NCI-H2081 (cell line): ENCODE measurements around the gene CR1.
"Not testable (repeated sequence)": the region's sequence is repeated elsewhere in the genome, so short reads cannot be mapped to it uniquely, and the experiment has no call there.

Source experiments
- DNase-seq, 2 experiments: peaks; one replicate each; lab custom pipeline; 2025; lab: John Stamatoyannopoulos, UW

CR1 gene

GRCh38 chr1:207644166-207644851 lies 148.4 kb downstream of the CR1 start:
- DNase-seq = no peak

GRCh38 chr1:207644852-207645634 lies 149.1 kb downstream of the CR1 start, which contains the start of gene CR1L:
Gene CR1L (plus strand): TSS chr1:207645133. CDS start chr1:207645234, 101 bp downstream.
- DNase-seq = peak; percentile 77 to 88

- no peak for DNase-seq
Measured at GRCh38 chr1:207645635-207646081, 149.7 kb downstream of the CR1 start.

- no peak for DNase-seq
Measured at GRCh38 chr1:207646171-207646570, 150.2 kb downstream of the CR1 start.

DNA sequence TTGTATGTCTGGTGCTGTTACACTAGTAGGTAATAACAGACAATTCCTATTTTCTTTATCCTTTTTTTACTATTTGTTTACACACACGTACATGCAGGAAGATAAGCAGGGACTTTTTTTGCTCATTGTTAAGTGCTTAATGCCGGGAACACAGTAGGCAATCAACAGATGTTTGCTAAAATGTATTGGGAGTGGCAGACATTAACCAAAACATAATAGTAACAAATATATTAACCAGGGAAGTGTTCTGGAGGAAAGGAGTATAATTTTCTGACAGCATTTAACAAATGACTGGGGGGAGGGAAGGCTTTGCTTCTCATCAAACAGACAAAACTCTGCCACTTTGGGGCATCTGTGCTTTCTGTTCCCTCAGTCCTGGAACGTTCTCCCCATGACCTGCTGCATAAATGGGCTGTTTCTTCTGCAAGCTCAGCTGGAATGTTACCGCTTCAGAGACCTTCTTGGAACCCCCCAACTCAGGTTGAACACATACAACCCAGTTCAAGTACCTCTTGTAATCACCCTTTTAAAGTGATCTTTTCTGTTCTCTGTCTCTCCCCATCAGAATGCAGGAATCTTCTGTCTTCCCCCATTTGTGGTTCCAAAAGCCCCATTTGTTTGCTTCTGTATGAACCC lies 151.1 kb downstream of the CR1 start:
- DNase-seq = peak in 1 of 2 experiments; percentile 7

DNA sequence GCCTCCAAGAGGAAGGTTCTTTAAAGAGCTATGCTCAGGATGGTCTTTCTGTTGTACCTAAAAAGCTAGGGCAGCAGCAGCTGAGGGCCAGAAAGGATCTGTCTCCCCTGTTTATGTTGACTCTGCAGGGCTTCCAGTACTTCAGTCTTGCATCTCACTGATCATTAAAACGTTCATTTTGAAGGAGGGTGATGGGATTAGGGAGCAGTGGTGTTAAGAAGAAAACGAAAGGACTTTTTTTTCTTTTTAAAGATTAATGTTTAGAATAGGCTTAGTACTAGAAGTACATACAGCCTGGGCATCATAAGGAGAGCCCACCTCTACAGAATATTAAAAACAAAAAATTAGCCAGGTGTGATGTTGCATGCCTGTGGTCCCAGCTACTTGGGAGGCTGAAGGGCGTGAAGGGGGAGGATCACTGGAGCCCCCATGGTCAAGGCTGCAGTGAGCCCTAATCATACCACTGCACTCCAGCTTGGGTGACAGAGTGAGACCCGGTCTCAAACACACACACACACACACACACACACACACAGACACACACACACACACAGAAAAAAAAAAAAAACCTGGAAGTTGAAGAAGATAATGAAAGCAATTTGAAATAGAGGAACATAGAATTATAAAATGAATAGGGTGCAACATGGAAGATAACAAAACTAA lies 151.8 kb downstream of the CR1 start:
- DNase-seq = no peak

DNA sequence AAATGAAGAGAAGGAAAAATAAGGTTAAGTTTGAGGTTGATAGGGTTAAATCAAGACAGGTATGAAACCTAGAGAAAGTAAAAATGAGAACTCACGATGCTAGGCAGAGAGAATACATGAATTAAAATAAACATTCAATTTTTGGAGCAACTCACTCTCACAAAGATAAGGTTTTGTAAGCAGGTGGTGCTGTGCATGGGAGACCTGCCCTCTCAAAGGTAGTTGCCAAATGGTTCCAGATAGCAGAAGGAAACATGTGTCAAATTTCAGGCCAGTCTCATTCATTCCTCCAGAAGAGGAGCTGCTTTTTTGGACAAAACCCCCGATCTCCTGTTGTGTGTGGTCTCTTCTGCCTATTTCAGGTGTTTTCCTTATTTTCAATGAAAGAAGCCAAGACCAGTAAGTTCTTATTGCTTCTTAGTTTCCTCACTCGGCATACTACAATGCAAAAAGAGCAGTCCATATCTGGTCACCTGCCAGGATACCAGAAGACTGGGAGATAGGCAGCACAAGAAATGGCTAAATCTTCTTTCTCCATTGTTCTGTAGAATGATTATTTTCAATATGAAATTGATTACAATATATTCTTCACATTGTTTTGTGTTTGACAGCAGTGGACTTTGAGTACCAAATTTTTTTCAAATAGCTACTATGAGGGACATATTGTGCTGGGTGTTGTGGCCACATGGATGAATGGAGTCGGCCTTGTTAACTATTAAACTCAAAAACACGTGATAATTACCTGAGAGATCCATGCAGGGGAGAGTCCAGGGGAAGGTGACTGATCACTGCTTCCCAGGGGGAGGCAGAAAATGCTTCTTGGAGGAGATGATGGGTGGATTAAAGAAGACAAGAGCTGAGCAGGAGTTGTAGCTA lies 152.6 kb downstream of the CR1 start:
- DNase-seq = no peak

- DNase-seq = peak; percentile 14 to 81
Measured at GRCh38 chr1:207649210-207649753, 153.3 kb downstream of the CR1 start.

DNA sequence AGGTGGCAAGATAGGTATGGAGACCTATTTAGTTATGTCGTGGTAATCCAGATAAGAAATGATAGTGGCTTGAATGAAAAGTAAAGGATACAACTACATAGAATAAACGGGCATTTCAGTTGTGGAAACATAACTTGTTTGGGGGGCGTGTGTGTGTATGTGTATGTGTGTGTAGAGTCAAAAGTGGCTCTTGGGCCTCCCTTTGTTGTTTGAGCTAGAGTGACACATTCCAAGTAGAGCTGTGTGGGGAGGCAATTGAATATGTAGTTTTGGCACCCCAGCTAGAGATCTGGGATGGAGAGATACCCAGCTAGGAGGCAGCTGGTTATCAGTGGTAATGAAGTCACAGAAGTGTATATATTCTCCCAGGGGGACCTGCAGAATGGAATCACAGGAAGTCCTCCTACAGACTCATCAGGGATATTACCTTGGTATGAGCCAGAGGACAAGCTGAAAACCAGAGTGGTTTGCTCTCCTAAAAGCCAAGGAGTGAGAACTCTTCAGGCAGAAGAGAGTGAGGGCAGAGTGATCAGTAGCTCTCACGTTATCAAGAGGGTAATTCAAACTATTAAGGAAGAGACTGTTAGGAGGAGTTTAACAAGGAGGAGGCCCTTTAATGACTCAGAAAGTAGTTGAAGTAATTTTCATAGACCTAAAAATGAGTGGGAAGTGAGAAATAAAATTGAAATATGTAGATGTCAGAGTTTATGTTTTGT lies 154.1 kb downstream of the CR1 start:
- no peak for DNase-seq

DNA sequence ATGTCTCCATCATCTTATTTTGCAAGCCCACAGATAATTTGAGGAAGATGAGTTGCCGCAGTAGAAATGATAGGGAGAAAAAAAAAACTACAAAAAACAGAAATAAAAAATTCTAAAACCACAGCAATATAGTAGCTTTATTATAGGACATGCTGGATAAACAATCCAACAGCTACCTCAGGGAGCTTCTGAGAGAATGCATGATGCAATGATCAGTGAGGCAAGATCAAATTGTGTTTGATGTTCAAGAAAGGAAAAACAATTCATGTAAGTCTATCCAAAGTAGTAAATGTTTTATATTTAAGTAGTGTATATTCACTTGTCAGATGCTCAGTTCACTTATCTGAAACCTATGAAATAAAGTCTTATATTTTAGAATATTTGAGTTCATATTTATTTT lies 155.6 kb downstream of the CR1 start:
- no peak for DNase-seq

DNA sequence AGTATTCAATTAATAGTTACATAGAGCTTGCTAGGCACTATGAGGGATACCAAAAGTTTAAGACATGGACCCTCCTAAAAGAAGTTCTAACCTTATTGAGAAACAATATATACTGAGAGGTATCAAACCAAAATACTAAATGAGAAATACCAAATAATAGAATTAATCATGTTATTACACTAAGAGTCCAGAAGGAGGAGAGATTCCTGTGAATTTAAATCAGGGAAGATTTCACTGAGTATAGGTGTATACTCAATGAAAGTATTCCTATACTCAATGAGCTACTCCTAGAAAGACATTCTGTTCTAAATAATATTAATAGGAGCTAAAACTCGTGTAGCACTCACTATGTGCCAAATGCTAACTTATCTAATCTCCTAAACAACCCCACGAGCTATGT lies 158.4 kb downstream of the CR1 start:
- no peak for DNase-seq

GRCh38 chr1:207658408-207658807 lies 162.5 kb downstream of the CR1 start:
- DNase-seq = no peak

GRCh38 chr1:207658904-207659485 lies 163.0 kb downstream of the CR1 start:
- no peak for DNase-seq

DNA sequence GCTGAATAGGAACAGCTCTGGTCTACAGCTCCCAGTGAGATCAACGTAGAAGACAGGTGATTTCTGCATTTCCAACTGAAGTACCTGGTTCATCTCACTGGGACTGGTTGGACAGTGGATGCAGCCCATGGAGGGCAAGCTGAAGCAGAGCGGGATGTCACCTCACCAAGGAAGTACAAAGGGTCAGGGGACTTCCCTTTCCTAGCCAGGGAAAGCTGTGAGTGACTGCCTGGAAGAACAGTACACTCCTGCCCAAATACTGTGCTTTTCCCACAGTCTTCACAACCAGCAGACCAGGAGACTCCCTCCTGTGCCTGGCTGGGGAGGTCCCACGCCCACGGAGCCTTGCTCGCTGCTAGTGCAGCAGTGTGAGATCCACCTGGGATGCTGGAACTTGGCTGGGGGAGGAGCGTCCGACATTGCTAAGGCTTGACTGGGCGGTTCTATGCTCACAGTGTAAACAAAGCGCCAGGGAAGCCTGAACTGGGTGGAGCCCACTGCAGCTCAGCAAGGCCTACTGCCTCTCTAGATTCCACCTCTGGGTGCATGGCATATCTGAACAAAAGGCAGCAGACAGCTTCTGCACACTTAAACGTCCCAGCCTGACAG lies 163.7 kb downstream of the CR1 start:
- no peak for DNase-seq

DNA sequence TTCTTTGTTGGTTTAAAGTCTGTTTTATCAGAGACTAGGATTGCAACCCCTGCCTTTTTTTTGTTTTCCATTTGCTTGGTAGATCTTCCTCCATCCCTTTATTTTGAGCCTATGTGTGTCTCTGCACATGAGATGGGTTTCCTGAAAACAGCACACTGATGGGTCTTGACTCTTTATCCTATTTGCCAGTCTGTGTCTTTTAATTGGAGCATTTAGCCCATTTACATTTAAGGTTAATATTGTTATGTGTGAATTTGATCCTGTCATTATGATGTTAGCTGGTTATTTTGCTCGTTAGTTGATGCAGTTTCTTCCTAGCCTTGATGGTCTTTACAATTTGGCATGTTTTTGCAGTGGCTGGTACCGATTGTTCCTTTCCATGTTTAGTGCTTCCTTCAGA lies 165.5 kb downstream of the CR1 start:
- DNase-seq = not testable (repeated sequence)

DNA sequence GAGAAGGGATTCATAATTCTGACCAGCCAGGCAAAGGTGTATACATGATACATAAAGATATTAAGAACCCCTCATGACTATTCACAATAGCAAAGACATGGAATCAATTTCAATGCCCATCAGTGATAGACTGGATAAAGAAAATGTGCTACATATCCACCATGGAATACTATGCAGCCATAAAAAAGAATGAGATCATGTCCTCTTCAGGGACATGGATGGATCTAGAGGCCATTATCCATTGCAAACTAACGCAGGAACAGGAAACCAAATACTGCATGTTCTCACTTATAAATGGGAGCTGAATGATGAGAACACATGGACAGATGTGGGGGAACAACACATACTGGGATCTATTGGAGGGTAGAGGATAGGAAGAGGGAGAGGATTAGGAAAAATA lies 170.4 kb downstream of the CR1 start:
- DNase-seq = no peak

DNA sequence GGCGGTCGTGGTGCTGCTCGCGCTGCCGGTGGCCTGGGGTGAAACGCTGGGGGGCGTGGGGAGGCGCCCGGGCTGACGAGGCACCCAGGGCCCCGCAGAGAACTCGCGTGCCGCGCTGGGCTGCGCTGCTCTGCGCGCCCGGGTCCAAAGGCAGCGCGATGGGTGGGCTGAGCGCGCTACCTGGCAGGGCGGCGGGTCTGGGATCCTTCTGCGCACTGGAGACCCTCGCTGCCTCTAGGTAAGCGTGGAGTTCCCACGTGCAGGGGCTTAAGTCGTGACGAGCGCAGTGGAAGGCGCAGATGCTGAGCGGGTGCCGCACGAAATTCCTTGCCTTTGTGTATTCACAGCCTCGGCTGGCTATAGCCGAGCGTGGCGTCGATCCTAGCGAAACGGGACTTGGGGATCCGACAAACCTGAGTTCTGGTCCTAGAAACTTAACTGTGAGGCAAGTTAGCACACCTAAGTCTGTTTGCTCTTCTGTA lies 173.6 kb downstream of the CR1 start:
- DNase-seq = no peak

- DNase-seq = no peak
Measured at GRCh38 chr1:207670192-207670591, 174.2 kb downstream of the CR1 start.

DNA sequence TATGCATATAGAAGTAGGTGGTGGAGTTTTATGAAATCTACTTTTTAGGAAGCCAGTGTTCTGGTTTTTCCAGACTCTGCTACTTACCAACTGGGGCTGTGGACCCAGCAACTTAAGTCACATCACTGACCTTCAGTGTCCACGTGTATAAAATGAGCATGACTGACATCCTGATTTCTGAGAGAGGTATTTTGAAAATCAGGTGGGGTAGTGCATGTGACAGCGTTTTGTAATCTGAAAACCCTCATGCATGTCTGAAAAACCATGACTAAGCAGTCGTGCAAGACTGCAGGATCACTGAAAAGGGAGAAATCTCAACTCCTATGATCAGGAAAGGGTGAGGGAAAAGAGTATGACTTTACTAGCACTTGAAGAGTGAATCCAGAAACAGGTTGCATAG lies 175.0 kb downstream of the CR1 start:
- no peak for DNase-seq
